ENCODE data around the gene GJC2.

Gene GJC2

GRCh38 chr1:228158151-228159007, 8.6 kb downstream of the GJC2 start:
- no peak for DNase-seq

DNA sequence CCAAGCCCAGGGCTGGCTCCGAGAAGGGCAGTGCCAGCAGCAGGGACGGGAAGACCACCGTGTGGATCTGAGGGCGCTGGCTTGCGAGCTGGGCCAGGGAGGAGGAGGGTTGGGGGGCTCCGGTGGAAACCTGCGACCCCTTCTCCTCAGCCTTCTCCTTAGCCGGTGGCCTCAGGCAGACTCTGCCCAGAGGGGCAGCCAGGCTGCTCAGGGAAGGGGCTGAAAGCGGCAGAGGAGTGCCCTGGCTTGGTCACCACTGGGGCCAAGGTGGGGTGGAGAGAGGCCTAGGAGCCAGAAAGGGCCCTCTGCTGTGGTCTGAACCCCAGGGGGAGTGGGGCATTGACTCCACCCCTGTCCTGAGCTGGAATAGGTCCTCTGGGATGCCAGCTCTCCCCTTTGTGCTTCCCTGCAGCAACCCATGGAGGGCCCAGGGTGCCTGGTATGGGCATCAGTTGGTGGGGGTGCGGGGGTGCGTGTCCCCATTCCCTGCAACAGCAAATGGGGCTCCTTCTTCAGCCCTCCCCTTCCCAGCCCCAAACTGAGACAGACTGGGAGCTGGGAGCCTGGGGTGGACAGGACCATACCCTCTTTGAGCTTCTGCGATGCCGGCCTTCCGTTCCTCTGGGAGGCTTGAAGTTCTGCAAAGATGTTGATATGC, 9.4 kb downstream of the GJC2 start:
- no peak for DNase-seq

- no peak for DNase-seq
These were observed 10.6 kb downstream of the GJC2 start for GRCh38 chr1:228160201-228160761.

DNA sequence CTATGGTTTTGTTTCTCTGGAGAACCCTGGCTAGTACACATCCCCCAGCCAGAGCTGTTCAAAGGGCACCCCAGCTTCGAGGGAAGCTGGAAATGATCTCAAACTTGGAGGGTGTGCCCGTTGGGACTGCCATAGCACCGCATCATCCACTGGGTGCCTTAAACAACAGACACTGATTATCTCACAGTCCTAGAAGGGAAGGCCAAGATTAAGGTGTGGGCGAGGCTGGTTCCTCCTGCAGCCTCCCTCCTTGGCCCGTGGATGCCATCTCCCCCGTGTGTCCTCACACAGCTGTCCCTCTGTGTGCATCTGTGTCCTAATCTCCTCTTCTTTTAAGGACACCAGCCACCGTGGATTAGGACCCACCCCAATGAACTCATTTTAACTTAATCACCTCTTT, 11.6 kb downstream of the GJC2 start:
- DNase-seq = no peak

GRCh38 chr1:228161866-228162265, 12.1 kb downstream of the GJC2 start:
- no peak for DNase-seq

GRCh38 chr1:228162286-228163006, 12.7 kb downstream of the GJC2 start:
- DNase-seq = no peak

- DNase-seq = no peak
These were observed 13.4 kb downstream of the GJC2 start for GRCh38 chr1:228163007-228163753.

DNA sequence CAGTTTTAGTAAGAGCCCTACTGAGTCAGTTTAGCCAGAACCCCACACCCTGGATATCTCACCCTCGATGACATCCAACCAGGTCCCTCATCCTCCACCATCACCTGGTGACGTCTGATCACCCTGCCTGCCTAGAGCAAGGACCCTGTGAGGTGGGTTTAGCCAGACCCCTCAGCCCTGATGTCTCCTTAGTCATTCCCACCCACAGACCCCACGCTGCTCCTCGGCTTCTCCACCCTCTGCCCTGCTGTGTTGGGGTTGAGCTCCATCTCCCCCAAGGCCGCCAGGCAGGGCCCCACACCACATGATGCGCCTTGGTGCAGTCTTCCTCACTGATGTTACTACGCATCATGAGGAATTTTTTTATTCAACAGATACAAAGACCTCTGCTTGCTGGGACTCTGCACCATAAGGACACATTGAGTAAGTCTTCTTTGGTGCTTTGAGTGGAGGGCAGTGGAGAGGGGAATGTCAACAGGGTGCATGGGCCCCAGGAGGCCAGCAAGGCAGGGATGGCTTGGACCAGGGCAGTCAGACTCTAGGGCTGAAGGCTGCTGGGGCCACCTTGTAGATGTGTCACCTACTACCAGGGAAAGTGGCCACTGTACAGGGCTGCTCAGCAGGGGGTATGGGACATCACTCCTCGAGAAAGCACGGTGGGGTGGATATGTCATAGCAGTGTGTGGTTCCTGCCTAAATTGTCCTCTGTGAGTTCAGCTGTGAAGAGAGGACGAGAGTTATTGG, 14.2 kb downstream of the GJC2 start:
- DNase-seq = no peak

- no peak for DNase-seq
These were observed 15.0 kb downstream of the GJC2 start for GRCh38 chr1:228164561-228165371.

DNA sequence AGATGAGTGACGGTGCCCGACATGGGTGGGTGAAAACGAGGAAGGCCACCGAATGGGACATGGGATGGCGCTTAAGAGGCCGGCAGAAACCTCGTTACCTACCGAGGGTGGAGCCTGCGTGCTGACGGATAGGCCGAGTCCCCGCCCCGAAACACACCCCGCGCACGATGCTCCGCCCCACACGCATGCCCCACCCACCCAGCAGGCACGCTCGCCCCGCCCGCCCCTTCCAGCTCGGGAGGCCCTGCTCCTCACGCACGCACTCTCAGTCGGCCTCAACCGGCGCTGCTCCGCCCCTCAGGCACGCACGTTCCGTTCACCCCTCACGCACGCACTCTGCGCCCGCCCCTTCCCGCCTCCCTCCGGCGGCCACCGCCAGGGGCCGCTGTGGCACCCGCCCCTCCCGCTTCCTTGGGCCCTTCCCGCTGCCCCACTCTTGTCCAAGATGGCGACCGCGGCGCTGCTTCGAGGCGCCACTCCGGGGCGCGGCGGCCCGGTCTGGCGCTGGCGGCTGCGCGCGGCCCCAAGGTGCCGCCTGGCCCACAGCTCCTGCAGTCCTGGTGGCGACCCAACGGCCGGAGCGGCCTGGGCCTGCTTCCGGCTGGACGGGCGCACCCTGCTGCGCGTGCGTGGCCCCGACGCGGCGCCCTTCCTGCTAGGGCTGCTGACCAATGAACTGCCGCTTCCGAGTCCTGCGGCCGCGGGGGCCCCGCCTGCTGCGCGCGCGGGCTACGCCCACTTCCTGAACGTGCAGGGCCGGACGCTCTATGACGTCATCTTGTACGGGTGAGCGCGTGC, 15.8 kb downstream of the GJC2 start, which contains the start of gene IBA57:
TSS of gene IBA57 (plus strand) at position 433 of the 798 bp plus-strand sequence. CDS start at position 446, 13 bp downstream.
- peak; percentile 100 for DNase-seq

DNA sequence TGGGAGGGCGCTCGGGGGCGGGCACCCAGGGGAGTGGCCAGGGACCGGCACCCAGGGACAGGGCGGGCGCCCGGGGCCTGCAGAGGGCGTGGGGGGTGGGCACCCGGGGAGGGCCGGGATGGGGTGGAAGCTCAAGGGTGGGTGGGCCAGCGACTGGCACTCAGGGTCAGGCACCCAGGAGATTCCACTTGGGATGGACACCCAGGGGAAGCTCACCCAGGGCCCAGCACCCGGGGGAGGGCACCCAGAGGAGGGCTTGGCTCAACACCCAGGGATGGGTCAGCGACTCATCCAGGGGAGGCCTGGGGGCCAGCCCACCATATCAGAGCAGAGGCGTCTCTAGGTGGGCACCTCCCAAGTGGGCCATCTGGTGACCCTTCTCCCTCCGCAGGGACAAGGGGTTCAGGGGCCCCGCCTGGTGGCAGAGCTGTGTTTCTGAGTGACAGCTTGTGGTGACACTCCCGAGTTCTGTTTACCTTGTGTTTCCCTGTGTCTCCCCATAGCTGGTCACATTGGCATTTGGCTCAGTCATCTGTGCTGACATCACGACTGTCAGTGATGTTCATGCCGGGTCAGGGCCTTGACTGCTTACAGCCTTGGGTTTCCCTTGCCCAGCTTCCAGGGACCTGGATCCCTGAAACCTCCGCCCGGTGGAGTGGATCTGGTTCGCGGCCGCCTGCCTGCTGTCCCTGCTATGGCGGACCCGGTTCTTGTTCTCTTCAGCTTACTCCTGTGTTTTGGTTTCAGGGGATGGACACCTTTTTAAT, 16.6 kb downstream of the GJC2 start:
- DNase-seq = peak in 1 of 2 experiments; percentile 74

- DNase-seq = no peak
These were observed 19.0 kb downstream of the GJC2 start for GRCh38 chr1:228168563-228169270.

- DNase-seq = no peak
These were observed 19.6 kb downstream of the GJC2 start for GRCh38 chr1:228169345-228169744.

GRCh38 chr1:228170666-228171065, 20.9 kb downstream of the GJC2 start:
- no peak for DNase-seq

- no peak for DNase-seq
These were observed 21.6 kb downstream of the GJC2 start for GRCh38 chr1:228171221-228171891.

DNA sequence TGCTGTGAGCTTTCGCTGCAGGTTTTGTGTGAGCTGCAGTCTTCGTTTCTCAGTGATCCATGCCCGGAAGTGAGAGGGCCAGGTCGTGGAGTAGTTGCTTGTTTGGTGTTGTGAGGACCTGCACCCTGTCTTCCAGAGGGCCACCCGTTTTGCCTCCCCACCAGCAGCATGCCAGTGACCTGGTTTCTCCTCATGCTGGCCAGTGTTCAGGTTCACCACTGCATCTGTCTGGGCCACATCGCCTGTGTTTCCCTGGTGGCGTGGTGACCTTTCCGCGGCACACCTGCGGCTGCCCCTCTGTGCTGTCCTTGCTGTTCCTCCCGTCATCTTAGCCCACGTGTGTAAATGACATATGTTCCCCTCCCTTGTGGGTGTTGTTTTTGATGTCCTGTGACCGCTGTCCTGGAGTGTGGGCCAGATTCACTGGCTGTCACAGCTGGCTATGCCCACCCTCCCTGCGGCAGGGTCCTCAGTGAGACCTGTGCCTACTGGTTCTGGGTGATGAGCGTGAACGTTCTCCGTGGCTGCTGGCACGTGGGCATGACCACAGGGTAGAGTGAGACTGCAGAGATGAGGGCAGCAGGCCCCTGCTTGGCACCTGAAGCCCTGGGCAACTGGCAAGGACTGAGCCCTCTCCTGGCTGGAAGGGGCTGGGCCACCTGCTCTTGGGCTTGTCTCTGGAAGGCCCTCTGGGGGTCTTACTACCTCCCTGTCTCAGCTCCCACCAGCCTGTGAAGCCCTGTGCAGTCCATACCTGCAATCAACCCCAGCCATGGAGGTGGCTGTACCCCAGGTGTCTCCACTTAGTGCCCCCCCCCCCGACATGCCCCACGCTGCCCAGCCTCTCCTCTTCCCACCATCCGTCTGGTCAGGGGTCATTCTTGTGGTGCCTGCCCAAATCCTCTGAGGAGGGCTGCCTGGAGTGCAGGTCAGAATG, 23.1 kb downstream of the GJC2 start:
- no peak for DNase-seq

Measured in activated T-cell treated with anti-CD3 and anti-CD28 coated beads, Interleukin-2, amount 50 U/mL, for 48 hours (primary cell).